NCI-H460 (cell line): Measurements from ENCODE around the gene SAMSN1. TPM values are rescaled to one million over a fixed set of nuclear protein-coding genes. Genes with fewer than 3 reads are reported as not detected.

ENCODE experiments used
- DNase-seq: peaks from one replicate; pipeline ENCODE4 v3.0.0-alpha.2; 2016; ENCODE audit warnings: low read depth; ENCODE audit errors: extremely low read depth
- total RNA-seq: library from RNA; depleted of rRNA; stranded (reverse); fragments of >200 nt; shearing (Covaris generic); gene quantifications from 2 replicates; pipeline ENCODE4 v1.2.3, GENCODE V29; 2014

Gene SAMSN1
- total RNA-seq, 1 experiment from 2014 or later = not detected

DNA sequence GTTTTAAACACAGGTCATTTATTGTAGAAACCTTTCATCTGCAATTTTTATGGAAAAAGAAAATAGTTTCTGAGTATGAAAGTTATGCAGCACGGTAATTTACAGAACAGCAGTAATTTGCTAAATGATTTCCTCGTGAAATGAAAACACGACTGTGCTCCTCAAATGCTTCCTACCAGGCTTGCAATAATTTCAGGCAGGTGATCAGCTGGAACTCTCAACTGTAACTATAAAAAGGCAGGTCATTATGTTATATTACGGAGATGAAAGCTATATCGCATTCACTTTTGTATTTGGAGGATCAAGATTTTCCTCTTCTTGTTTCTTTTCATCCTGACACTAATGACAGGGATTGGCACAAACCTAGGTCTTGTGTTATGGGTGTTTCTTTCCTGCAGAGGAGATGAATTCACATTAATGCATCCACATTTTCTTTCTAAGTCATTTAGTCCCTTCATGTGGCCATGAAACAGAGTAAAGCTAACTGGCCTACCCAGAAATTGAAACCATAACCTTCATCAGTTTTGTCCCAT lies 57.4 kb downstream of the SAMSN1 start:
- DNase-seq = no peak

DNA sequence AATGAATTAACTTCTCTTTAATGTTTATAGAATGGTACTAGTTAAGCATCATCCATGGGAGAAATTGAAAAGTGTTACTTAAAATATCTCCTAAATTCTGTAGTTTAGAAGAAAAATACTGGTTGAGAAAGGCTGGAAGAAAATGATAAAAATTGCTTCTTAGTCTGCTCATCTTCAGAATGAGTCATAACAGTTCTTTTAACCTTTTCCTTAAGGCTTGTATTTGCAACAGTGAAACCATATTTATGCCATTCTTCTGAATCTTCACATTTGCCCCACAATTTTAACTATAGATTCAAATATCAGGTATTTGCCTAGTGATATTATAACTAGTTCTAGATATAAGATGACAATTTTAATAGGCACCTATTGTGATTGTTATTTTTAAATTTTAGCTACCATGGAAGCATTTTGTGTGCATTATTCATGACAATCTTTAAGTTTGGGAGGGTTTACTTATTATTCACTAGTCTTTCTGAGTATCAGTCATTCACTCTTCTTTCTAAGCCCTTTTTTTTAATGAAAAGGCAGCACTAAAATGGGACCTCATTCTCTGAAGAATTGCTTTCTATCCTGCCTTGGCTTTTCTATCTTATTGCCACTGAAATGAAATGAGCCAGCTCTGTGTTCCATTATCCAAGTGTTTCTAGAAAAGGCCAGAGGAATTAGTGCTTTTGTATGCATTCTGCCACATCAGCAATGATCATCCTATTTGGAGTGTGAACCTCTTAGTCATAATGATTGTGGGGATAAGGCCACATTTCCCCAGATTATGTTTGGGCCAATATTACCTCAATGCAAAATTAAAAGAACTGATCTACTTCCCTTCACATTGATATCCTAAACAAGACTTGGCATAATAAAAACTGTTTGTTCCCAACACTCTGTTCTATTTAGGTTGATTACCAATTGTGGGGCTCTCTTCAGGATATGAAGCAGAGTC lies 58.4 kb downstream of the SAMSN1 start:
- no peak for DNase-seq

DNA sequence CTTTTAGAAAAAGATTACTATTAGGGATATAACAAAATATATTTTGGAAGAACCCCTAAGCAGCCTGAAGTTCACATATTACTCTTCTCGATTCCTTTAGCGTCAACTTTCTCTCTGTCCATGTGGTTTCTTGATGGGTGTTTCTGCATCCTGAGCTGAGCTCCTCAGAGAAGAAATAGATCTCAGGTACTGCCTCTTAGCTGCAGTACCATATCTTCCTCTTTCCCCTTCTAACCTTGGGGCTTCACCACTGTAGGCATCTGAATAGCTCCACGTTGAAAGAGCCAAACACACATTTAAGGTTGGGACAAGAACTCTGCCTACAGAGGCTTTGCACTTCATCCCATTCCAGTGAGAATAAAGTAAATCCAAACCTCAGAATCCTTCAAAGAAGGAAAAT lies 59.2 kb downstream of the SAMSN1 start:
- no peak for DNase-seq

DNA sequence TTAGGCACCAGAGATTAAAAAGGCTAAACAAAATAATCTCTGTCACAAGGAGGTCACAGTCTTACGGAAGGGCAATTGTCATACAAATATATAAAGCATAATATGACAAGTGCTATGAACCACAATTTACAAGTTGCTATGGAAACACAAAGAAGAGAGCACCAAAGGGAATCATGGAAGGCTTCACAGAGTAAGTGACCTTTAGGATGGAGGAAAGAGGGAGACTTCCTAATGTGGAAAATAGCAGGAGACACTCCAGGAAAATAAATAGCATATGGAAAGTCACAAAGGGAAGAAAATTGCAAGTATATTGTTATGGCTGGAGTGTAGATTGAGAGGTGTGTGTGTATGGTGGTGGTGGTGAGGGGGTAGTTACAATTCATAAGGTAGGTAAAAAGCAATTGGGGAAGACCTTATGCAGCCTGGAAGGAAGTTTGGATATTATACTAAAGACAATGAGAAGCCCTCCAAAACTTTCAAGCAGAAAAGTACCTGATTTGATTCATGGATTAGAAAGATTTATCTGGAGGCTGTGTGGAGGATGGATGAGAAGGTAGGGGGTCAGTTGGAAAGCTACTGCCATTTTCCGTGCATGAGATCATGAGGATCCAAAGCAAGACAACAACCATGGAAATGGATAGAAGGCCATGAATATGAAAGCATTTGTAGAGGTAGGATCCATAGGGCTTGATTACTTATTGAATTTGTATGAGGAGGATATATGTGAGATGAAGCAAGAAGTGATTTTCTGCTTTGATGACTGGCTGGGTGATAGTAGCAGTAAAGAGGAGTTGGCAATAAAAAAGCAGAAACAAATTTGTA lies 61.7 kb downstream of the SAMSN1 start:
- DNase-seq = no peak

GRCh38 chr21:14483296-14483695 lies 62.8 kb downstream of the SAMSN1 start:
- DNase-seq = no peak

- DNase-seq = no peak
Observed at GRCh38 chr21:14482165-14482564, 64.0 kb downstream of the SAMSN1 start.

- DNase-seq = no peak
Observed at GRCh38 chr21:14480411-14481031, 65.6 kb downstream of the SAMSN1 start.

GRCh38 chr21:14479241-14479786 lies 66.8 kb downstream of the SAMSN1 start:
- DNase-seq = no peak

DNA sequence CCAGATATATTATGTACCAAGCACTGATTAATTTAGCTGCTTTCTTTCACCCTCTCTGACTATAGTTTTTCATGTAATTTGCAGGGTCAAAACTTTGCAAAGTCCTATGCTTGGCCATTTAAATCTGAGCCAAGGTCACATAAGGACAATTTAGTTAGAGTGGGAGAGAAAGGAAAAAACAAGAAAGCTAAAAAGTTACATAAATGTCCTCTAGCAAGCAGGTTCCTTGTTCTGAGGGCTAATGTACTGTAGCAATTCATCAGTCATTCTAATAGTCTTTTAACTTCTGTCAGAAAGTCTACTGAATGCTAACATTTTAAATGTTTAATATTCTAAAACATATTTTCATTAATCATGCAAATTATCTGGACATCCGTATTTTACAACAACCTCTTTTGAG lies 68.3 kb downstream of the SAMSN1 start:
- DNase-seq = no peak

GRCh38 chr21:14477133-14477532 lies 69.0 kb downstream of the SAMSN1 start:
- DNase-seq = no peak

- no peak for DNase-seq
Observed at GRCh38 chr21:14474995-14475394, 71.1 kb downstream of the SAMSN1 start.

DNA sequence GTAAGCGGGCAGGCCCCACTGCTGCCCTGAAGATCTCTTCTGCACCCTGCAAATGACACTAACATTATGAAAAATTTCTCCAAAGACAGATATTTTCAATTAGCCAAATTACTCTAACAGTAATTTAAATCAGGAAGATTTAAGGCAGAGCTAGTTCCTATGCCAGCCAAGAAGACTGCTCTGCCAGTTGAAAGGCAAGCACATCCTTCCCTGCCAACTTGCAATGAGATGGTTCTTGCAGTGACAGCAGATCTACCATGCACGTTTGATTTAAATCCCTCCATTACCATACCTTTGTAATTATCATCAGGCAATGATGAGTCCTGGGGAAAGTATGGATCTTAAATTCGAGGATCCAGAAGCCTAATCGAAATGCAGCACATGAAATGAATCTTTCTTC lies 76.5 kb downstream of the SAMSN1 start:
- DNase-seq = no peak

- no peak for DNase-seq
Observed at GRCh38 chr21:14466715-14467114, 79.4 kb downstream of the SAMSN1 start.

DNA sequence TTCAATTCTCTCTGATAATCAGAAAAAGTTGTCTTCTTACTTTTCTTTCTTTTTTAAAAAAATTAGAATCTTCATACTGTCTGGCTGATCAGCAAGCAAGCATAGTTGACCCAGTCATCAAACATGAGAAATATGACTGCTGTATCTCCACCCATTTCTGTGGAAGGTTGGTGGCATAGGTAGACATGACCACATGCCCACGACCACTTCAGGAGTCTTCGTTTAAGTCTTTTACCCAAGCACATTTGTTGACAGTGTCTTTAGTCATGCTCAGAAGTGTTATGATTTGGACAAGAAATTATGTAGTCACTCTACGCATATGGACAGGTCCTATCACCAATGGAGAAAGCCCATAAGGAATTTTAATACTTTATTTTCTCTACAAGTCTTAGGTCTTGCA lies 88.4 kb downstream of the SAMSN1 start:
- DNase-seq = no peak

- DNase-seq = no peak
Observed at GRCh38 chr21:14456911-14457310, 89.2 kb downstream of the SAMSN1 start.

GRCh38 chr21:14454016-14455009 lies 91.8 kb downstream of the SAMSN1 start:
- no peak for DNase-seq

GRCh38 chr21:14453339-14454015 lies 92.6 kb downstream of the SAMSN1 start:
- DNase-seq = no peak

- no peak for DNase-seq
Observed at GRCh38 chr21:14452727-14453241, 93.3 kb downstream of the SAMSN1 start.
